ENCODE results near the gene MPV17. TPM values are rescaled to one million over a fixed set of nuclear protein-coding genes. Genes with fewer than 3 reads are reported as not detected.

The MPV17 gene
- total and polyA plus RNA-seq, 2 of the 13 experiments (the other 11 are each of a cell fraction or from before 2014, with no cell fraction given) = 48.9 to 129 TPM

DNA sequence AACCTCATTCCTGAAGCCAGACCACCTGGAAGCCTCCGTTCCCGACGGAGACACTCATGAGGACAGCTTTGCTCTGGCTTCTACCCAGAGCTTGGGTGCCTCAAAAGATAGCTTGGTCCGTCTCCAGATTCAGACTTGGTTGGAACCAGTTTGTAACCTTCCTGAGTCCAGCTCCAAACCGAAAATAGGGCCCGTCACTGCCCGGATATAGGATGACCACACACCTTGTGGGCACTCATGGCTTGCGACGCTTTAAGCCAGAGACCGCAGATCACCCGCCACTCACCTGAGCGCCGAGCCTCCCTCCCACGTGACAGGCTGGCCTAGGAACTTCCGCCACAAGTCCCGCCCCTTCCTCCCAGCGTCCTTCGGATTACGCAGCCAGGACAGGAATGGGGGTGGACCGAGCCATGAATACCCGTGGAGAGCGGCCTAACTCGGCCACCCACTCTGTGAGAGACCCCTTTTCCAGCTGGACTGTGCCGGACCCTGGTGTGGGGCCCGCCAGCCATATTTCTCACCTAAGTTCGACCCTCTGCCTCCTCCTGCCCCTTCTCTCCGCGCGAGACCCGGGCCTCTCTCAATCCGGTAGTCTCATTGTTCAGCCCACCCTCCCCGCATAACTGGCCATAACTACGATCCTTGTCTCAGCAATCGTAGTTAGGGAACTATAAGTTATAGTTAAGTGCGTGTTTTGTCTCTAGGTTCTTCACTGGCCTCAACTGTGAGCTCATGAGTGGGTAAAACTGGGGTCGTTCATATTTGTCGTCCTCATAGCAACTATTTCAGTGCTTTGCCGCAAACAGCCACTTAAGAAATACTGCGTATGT lies at the start of gene MPV17 (continued):
- peak; percentile 76; the same call in 1 of the 2 replicates for TF ChIP-seq MEIS2 (CRISPR knock-in tag; IDR thresholded peaks at IDR 0.05)
- TF ChIP-seq SP140L (CRISPR knock-in tag; IDR thresholded peaks at IDR 0.05; ENCODE audit: borderline replicate concordance) = peak; percentile 62; the same call in 1 of the 2 replicates
- peak; percentile 83 for TF ChIP-seq TEAD3 (CRISPR knock-in tag; optimal IDR thresholded peaks at IDR 0.05; ENCODE audit: borderline replicate concordance)
- peak; percentile 95 for TF ChIP-seq ASH2L (IDR thresholded peaks at IDR 0.05; ENCODE audit: insufficient read length, low read depth, low read length)
- TF ChIP-seq ZNF337 (CRISPR knock-in tag; IDR thresholded peaks at IDR 0.05; ENCODE audit: borderline replicate concordance, low read depth) = peak; percentile 25; the same call in 1 of the 2 replicates
- TF ChIP-seq HMGXB3 (CRISPR knock-in tag; IDR thresholded peaks at IDR 0.05; ENCODE audit: borderline replicate concordance) = peak; percentile 85
- TF ChIP-seq ZNF350 (CRISPR knock-in tag; IDR thresholded peaks at IDR 0.05; ENCODE audit: borderline replicate concordance, low read depth) = peak; percentile 95
- peak; percentile 98 for TF ChIP-seq GABPB1 (CRISPR knock-in tag; IDR thresholded peaks at IDR 0.05)
- no peak for TF ChIP-seq SETDB1 (CRISPR knock-in tag; IDR thresholded peaks at IDR 0.05; ENCODE audit: borderline replicate concordance)
- TF ChIP-seq CBFB (CRISPR knock-in tag; IDR thresholded peaks at IDR 0.05) = peak; percentile 88
- peak; percentile 90 for TF ChIP-seq MYNN (CRISPR knock-in tag; IDR thresholded peaks at IDR 0.05; ENCODE audit: low read depth)
- TF ChIP-seq, protein P1, sequence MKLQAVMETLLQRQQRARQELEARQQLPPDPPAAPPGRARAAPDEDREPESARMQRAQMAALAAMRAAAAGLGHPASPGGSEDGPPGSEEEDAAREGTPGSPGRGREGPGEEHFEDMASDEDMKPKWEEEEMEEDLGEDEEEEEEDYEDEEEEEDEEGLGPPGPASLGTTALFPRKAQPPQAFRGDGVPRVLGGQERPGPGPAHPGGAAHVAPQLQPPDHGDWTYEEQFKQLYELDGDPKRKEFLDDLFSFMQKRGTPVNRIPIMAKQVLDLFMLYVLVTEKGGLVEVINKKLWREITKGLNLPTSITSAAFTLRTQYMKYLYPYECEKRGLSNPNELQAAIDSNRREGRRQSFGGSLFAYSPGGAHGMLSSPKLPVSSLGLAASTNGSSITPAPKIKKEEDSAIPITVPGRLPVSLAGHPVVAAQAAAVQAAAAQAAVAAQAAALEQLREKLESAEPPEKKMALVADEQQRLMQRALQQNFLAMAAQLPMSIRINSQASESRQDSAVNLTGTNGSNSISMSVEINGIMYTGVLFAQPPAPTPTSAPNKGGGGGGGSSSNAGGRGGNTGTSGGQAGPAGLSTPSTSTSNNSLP (IDR thresholded peaks at IDR 0.05; ENCODE audit: low read depth, low read length) = peak; percentile 44; the same call in 1 of the 2 replicates
- no peak for TF ChIP-seq ZNF660 (CRISPR knock-in tag; IDR thresholded peaks at IDR 0.05; ENCODE audit: borderline replicate concordance, low read depth)
- no peak for TF ChIP-seq HNF1A (IDR thresholded peaks at IDR 0.05; ENCODE audit: low read depth)
- TF ChIP-seq HNF1A (CRISPR knock-in tag; IDR thresholded peaks at IDR 0.05; ENCODE audit: borderline replicate concordance) = no peak
- peak; percentile 76; the same call in 1 of the 2 replicates for TF ChIP-seq ZNF329 (CRISPR knock-in tag; IDR thresholded peaks at IDR 0.05; ENCODE audit: low read depth)
- no peak for TF ChIP-seq ZEB1 (IDR thresholded peaks at IDR 0.05; ENCODE audit: insufficient replicate concordance, low read depth)
- TF ChIP-seq ZNF33A (CRISPR knock-in tag; IDR thresholded peaks at IDR 0.05; ENCODE audit: borderline replicate concordance) = no peak

Measured in HepG2 (cell line).